Diencephalon (tissue), 1 donor: ENCODE measurements around the gene CNKSR1. TPM values are rescaled to one million over a fixed set of nuclear protein-coding genes. Genes with fewer than 3 reads are reported as not detected.

Experiments used
- total RNA-seq: library from RNA; depleted of rRNA; stranded (reverse); fragments of >200 nt; gene quantifications from one replicate; pipeline ENCODE4 v1.2.3, GENCODE V29; 2014

The CNKSR1 gene, protein sequence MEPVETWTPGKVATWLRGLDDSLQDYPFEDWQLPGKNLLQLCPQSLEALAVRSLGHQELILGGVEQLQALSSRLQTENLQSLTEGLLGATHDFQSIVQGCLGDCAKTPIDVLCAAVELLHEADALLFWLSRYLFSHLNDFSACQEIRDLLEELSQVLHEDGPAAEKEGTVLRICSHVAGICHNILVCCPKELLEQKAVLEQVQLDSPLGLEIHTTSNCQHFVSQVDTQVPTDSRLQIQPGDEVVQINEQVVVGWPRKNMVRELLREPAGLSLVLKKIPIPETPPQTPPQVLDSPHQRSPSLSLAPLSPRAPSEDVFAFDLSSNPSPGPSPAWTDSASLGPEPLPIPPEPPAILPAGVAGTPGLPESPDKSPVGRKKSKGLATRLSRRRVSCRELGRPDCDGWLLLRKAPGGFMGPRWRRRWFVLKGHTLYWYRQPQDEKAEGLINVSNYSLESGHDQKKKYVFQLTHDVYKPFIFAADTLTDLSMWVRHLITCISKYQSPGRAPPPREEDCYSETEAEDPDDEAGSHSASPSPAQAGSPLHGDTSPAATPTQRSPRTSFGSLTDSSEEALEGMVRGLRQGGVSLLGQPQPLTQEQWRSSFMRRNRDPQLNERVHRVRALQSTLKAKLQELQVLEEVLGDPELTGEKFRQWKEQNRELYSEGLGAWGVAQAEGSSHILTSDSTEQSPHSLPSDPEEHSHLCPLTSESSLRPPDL
- 1.4 TPM for total RNA-seq

DNA sequence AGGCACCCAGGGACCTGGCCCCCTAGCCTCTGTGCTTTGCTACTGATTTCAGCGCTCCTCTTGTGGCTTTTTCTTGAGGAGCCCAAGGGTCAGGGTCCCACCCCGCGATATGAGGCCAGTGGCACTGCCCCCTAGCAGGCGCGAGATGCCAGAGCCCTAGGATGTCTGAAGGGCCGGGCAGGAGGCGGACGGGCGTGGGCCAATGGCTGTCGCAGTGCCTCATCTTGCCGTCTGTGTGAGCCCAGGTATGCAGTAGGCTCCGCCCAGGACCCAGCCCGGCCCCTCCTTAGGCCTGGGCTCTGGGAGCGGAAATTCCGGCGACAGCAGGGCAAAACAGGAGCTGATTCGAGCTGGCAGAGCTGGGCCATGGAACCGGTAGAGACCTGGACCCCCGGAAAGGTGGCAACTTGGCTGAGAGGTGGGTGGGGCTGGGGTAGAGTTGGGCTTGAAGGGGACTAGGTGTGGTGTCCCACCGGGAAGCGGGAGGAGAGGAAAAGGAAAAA lies at the start of gene CNKSR1:
TSS of gene CNKSR1 (plus strand) at position 310 of the 503 bp plus-strand sequence. CDS start at position 367, 57 bp downstream.

DNA sequence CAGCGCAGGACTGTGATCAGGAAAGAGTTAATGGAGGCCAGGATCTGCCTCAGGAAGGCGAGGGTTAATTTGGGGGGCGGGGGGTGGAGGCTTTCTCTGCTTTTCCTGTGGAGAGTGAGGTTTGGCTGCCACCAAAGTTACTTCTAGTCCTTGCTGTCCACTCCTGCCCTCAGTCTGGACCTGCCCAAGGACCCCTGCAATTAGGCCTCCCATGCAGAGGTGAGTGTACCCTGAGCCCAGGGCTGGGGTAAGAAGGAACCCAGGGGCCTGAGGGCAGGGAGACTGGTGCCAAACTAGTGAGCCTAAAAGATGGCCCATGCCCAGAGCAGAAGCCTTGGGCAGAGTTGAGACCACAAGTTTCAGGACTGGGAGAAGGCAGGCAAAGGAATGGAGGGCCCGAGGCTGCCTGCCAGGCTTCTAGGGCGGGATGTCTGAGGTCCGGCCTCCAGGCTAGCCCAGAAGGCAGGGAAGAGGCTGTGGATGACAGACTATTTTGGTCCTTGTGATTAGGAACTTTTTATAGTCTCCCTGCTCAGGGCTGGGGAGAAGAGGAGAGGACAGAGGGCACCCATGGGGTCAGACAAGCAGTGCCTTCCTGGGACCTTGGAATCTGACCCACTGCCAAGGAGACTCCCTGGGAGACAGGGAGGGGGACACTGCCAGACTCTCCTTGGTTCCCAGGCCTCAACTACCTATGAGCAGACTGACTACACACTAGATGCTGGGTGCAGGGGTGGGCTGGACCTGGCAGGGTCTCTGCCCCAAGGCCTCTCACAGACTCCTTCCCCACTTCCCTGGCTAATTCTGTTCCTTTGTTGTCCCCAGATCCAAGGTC lies 18.2 kb upstream of the CNKSR1 start, which contains the start of gene FAM110D:
TSS of gene FAM110D (plus strand) at position 172 of the 835 bp plus-strand sequence. CDS start 2,213 bp downstream, outside the sequence.

DNA sequence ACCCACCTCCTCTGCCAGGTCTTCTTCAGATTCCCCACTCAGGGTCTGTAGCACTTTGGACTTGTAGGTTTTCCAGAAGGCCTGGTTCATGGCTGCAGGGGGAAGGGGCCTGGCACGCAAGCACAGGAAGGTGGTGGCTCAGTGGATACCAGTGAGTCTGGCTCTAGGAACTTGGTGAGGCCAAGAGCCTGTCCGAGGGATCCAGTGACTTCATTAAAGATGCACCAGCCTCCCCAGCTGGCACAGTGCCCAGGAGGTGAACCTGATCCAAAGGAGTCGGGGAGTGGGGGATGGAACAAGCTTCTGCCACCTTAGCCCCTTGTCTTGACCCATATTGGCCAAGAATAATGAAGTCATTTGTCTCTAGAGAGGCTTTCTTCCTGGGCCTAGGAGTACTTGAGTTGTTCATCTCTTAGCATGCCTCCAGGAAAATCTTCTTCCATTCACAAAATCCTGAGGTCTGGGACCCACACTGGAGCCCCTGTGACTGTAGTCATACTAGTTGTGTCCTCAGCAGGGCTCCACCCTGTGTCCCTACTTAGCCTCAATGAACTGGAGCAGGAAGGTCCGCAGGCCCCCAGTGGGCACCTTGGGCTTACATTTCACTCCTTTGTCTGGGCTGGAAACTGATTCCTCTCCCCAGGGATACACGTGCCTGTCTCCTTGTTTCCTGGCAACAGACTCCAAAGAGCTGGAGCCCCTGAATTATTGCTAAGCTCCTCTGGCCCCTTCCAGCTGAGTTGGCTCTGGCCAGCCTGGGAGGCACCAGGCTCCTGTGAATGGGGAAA lies 8.7 kb upstream of the CNKSR1 start, which contains the start of gene C1orf232:
TSS of gene C1orf232 (minus strand) at position 554 of the 788 bp plus-strand sequence. CDS start at position 90, 464 bp downstream.

DNA sequence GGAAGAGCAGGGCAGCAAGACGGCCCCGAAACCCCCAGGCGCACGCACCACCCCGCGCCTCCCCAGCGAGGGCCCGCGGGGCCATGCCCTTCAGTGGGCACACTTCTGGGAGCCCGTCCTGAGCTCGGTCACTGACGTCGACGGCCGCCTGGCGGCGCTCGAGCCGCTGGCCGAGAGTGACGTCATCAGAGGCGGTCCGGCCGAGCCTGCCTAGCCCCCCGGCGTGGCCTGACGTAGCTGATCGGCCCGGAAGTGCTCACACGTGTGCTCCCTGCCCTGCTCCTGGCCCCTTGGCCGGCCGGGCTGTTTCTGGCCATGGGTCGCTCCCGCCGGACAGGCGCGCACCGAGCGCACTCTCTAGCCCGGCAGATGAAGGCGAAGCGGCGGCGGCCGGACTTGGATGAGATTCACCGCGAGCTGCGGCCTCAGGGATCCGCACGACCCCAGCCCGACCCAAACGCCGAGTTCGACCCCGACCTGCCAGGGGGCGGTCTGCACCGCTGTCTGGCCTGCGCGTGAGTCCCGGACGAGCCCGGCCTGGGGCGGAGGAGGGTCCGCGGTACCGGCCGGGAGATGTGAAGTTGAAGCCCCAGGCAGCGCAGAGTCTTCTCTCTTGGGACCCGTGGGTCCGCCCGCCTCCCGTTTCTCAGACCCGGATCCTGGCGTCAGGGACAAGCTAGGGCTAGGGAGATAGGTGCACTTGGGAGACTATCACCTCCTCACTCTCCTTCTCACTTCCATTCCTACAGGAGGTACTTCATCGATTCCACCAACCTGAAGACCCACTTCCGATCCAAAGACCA lies 7.4 kb upstream of the CNKSR1 start, which contains the start of gene ZNF593:
TSS of gene ZNF593 (plus strand) at position 240 of the 803 bp plus-strand sequence. CDS start at position 316, 76 bp downstream.

DNA sequence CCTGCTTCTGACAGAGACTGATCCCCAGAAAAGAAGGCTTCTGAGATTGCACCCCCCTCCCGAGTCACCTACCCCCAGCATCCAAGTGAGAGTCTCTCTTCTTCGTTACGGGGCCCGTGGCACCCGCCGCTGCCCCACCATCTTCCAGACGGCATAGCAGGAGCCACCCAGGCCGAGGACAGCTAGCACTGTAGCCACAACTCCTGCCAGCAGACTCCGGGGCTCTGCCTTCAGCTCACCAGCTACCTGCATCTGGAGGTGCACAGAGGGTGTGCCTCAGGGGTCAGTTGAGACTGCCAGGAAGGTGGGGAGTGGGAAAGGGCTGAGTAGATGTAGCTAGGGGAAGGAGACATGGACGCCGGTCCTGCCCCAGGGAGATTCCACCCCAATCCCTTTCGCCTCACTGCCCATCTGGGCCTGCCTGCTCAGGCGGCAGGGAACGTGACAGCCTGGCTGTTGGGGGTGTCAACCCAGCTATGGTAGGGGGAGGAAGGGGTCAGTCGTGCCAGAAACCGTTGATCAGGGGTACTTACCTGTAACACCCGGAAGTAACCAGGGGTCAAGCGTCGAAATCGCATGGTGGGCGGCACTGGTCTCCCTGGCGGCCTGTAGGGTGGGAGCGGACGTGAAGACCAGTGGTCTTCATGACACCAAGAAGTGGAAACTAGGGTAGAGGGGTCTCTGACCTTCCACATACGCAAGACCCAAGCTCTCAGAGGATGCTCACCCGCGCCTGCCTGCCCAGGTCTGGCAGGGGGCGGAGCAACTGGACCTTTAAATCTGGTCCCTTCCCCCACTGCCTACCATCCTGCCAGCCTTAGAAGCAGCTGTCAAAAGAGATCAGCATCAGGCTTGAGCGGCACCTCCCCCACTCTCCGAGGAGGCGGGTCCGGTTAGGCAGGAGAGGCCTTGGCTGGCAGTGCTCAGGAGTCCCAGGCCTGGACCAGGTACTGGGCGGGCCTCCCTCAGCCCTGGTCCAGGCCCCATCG lies 5.9 kb upstream of the CNKSR1 start, which contains the start of gene ZNF593OS:
TSS of gene ZNF593OS (minus strand) at position 749 of the 989 bp plus-strand sequence. CDS start at position 578, 171 bp downstream.

DNA sequence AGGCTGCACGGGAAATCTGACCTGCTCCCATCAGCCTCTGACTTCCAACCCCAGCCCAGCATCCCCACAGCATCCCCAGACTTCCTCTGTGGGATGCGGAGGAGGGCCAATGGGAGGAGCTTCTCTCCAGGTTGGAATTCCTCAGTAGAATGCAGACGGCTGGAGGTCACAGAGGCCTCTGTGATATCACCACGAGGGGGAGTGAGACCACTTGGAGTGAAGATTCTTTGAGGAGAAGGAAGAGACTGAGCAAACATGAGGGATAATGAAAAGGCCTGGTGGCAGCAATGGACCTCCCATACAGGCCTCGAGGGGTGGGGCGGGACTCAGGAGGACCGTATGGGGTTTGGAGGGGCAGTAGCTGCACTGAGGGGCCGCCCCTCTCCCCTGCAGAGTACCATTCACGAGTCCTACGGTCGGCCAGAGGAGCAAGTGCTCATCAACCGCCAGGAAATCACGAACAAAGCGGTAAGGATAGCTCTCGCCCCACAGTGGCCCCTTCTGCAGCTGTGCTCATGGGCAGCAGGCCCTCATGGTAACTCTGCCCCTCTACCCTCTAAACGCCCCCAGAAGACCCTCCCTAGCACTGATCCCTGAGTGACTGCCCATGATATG lies 13.2 kb downstream of the CNKSR1 start, which contains the start of gene CATSPER4:
TSS of gene CATSPER4 (plus strand) at position 230 of the 615 bp plus-strand sequence. CDS start at position 256, 26 bp downstream.

DNA sequence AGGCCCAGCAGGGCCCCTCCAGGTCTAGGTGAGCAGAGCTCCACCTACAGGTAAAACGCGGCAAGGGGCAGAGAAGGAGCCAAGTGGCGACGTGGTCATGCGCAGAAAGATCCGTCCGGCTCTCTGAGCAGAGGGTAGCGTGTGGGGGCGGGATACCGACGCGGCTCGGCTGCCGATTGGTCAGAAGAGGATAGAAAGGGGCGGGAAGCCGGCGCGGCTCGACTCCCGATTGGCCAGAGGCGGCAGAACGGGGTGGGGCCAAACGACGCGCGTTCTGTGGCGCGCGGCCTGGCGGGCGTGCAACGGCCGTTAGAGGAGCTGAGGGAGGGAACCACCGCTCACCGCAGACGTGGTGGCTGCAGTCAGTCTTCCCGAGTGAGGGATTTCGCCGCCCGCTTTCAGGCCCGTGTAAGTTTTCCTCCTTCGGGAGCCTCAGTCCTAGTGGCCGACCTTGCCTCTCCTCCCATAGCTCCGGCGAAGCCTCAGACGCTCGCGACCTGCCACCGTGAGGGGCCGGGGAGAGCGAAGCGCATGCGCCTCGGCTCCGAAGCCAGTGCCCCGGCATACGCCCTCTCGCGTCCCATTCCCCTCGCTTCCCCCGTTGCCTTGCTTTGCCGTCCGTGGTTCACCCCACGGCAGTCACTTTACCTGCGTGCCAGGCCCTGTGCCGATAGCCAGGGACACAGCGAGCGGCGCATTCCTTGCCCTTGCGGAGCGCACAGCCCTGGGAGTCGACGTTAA lies 56.8 kb downstream of the CNKSR1 start, which contains the start of gene CEP85:
TSS of gene CEP85 (plus strand) at position 298 of the 741 bp plus-strand sequence. CDS start 5,584 bp downstream, outside the sequence.

Other genes with a start within 250 kb of the CNKSR1 start
- gene PAFAH2, start 179.4 kb upstream of the CNKSR1 start, total RNA-seq, result 6.0 TPM
- gene EXTL1, start 155.7 kb upstream of the CNKSR1 start, total RNA-seq, result 2.5 TPM
- not detected for gene SLC30A2, start 131.4 kb upstream of the CNKSR1 start, total RNA-seq
- not detected for gene TRIM63, start 109.9 kb upstream of the CNKSR1 start, total RNA-seq
- gene PDIK1L, start 65.7 kb upstream of the CNKSR1 start, total RNA-seq, result 59.1 TPM
- 0.92 TPM for gene FAM110D, start 18.4 kb upstream of the CNKSR1 start, total RNA-seq
- not detected for gene C1orf232, start 8.5 kb upstream of the CNKSR1 start, total RNA-seq
- 10.8 TPM for gene ZNF593, start 7.6 kb upstream of the CNKSR1 start, total RNA-seq
- not detected for gene ZNF593OS, start 5.7 kb upstream of the CNKSR1 start, total RNA-seq
- not detected for gene CATSPER4, start 13.1 kb downstream of the CNKSR1 start, total RNA-seq
- gene CEP85, start 56.7 kb downstream of the CNKSR1 start, total RNA-seq, result 16.1 TPM
- 19.8 TPM for gene SH3BGRL3, start 102.6 kb downstream of the CNKSR1 start, total RNA-seq
- gene UBXN11, start 129.1 kb downstream of the CNKSR1 start, total RNA-seq, result 9.9 TPM
- not detected for gene CD52, start 140.5 kb downstream of the CNKSR1 start, total RNA-seq
- 1.4 TPM for gene CRYBG2, start 176.6 kb downstream of the CNKSR1 start, total RNA-seq
- gene ZNF683, start 195.3 kb downstream of the CNKSR1 start, total RNA-seq, result not detected
- gene LIN28A, start 233.3 kb downstream of the CNKSR1 start, total RNA-seq, result not detected